HG03469 (cell line): Measurements from ENCODE around the gene CCDC3.
"Not testable (repeated sequence)": the region's sequence is repeated elsewhere in the genome, so short reads cannot be mapped to it uniquely, and the experiment has no call there.

Experiments
- ATAC-seq: cut with Tn5 transposase; IDR thresholded peaks from one replicate; pipeline ENCODE4 v1.9.1; 2021; ENCODE audit warnings: mild to moderate bottlenecking, moderate library complexity, moderate number of reproducible peaks; ENCODE audit not compliant: unreplicated experiment

The CCDC3 gene

DNA sequence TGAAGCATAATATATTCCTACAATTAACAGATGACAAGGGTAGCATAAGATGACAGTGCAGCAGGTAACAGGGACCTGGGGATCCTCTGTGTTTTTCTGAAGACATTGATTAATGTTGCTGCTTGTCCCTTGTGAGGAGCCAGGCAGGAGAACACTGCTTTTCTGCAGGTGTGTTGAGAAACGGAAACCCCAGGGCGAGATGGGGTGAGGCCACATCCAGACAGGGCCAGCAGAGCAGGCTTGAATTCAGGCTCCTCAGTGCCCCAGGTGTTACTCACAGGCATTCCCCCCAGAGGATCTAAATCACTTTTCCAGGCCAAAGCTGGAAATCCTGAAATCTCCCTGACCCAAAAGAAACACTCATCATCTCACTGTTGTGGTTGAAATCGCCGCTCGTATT, 105.3 kb downstream of the CCDC3 start:
- ATAC-seq = no peak

DNA sequence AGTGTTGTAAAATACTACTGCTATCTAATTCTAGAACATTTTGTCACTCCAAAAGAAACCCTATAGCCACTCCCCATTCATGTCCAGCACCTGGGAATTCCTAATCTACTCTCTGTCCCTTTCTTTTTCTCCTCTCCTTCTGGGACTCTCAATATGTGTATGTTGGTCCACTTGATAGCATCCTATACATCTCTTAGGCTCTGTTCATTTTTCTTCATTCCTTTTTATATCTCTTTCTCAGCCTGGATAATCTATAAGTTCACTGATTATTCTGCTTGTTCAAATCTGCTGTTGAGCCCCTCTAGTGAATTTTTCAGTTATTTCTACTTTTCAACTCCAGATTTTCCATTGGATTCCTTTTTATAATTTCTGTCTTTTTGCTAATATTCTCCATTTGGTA, 108.6 kb downstream of the CCDC3 start:
- ATAC-seq = no peak

- no peak for ATAC-seq
These were observed 110.6 kb downstream of the CCDC3 start for GRCh38 chr10:12890958-12891357.

- no peak for ATAC-seq
These were observed 113.0 kb downstream of the CCDC3 start for GRCh38 chr10:12888470-12888869.

DNA sequence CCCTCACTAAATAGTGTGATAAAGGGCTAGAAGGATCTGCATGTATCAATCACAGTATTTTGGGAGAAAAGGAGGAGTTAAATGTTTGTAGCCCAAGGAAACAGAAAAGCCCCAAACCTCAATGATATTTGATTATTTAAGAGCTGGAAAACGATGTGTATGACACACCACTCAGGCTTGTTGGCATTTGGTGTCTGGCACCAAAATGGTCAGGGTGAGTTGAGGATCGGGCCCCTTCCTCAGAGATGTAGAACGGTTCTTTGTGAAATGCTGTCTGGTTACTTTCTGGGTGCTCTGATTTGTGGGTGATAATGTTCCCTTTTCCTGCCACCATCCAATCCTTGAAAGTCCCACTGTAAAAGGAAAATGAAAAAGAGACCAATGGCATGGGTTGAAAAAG, 113.7 kb downstream of the CCDC3 start:
- no peak for ATAC-seq

DNA sequence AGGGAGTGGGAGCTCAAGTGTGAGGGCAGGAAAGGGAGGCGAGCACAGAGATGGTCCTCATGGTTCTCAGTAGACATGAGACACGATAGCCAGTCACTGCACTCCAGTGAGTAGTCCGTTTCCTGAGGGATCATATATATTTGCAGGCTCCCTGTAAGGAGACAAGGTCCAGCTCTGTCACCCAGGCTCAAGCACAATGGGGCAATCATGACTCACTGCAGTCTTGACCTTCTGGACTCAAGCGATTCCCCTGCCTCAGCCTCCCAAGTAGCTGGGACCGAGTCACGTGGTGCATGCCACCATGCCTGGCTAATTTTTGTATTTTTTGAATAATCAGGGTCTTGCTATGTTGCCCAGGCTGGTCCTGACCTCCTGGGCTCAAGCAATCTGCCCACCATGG, 116.7 kb downstream of the CCDC3 start:
- ATAC-seq = no peak

DNA sequence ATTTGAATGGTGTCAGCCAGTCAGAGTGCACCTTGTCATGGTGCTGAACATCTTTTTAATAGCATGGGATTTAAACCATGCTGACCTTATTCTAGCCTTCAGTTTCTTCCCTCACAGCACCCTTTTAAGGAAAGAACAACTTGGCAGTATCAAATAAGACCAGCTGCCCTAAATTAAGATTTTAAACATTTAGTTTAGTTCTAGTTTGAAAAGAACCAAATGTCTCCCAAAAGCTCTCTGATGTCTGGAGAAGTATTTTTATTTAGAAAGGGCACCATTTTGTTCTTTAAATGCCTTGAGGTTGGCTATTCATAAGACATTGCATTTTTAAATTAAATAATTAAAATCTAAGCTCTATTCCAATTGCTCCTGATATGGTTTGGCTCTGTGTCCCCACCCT, 121.1 kb downstream of the CCDC3 start:
- ATAC-seq = no peak

- ATAC-seq = no peak
These were observed 124.4 kb downstream of the CCDC3 start for GRCh38 chr10:12877150-12877549.

GRCh38 chr10:12876266-12876665, 125.2 kb downstream of the CCDC3 start:
- no peak for ATAC-seq

DNA sequence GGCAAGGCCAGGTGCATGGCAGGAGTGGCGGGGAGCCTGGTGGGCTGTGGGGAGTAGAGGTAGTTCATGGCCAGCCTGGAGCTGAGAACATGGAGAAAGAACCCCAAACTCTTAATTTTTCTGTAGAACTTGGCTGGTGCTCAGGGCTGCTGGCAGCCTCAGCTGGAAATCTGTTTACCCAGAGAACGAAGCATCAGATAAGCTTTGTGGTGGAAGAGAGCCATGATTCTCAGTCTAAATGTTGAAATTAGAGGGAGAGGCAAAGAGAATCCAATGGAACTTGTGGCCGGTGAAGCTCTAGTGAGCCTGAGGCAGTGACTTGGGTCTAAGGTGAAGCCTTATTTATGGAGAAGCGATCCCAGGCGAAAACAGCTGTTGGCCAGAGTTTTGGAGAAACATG, 126.4 kb downstream of the CCDC3 start:
- ATAC-seq = no peak

DNA sequence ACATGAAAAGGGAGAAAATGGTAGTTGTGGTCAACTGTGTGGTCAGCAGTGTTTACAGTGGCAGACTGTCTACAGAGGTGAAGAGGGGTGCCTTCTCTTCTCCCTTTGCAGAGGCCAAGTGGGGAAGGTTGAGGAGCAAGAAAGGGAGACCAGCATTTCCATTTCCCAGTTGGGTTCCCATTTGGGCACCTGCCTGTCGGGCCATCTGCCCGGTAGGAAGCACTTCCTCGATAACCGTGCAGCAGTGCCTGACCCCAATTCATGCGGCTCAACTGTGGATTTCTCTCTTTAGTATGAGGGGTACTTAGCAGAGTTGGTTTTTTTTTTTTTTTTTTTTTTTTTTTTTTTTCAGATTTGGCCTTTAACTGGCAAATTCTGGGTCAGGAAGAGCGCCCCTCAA, 127.0 kb downstream of the CCDC3 start:
- ATAC-seq = no peak

DNA sequence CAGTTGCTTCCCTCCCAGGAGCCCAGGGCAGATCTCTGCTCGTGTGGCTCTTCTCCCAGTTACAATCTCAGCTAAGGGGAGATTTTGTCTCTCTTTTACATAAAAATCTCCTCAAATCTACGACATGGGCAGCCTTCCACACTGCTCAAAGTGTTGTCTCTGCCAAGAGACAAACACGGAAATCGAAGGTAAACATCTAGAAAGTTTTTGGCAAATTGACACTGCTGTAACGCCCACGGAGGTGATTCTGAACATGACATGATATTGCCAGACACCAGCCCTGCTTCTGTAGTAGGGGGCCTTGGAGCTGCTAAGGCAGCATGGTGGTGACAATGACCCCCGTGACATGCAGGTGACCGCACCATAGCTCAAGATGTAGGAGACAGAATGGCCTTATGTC, 128.3 kb downstream of the CCDC3 start:
- ATAC-seq = no peak

GRCh38 chr10:12872577-12872976, 128.9 kb downstream of the CCDC3 start:
- no peak for ATAC-seq

DNA sequence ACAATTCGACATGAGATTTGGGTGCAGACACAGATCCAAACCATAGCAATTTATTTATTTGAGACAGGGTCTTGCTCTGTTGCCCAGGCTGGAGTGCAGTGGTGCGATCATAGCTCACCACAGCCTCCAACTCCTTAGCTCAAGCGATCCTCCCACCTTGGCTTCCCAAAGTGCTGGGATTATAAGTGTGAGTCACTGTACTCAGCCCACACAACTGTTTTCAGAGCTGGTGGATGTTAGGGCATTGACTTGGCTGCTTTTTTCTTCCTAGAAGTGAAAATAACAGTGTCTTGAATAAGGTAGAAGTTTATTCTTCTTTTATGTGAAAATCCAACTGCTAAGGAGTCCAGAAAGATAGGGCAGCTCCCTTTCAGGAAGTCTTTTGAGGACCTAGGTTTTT, 132.1 kb downstream of the CCDC3 start:
- ATAC-seq = no peak

- no peak for ATAC-seq
These were observed 133.3 kb downstream of the CCDC3 start for GRCh38 chr10:12868229-12868628.

- not testable (repeated sequence) for ATAC-seq
These were observed 136.0 kb downstream of the CCDC3 start for GRCh38 chr10:12865515-12865914.

- no peak for ATAC-seq
These were observed 139.1 kb downstream of the CCDC3 start for GRCh38 chr10:12862459-12862858.

DNA sequence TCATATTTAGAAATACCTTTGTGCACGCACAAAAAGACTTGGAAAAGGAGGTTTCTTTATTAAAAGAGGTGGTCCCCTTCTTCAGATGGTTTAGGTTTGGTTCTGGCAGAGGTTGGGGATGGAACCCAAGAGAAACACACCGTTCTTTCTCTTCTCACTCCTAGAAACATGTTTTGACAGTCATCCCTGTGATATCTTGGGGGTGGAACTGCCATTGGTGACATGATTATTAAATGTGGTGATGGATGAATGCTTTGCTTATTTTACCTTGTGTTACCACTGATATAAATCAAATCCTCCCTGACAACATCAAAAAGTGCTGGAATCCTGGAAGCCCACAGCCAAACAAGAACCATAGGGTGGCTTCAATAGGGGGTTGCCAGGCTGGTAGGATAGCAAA, 146.5 kb downstream of the CCDC3 start:
- ATAC-seq = no peak

GRCh38 chr10:12852687-12853086, 148.8 kb downstream of the CCDC3 start:
- no peak for ATAC-seq

- no peak for ATAC-seq
These were observed 152.0 kb downstream of the CCDC3 start for GRCh38 chr10:12849319-12850181.

DNA sequence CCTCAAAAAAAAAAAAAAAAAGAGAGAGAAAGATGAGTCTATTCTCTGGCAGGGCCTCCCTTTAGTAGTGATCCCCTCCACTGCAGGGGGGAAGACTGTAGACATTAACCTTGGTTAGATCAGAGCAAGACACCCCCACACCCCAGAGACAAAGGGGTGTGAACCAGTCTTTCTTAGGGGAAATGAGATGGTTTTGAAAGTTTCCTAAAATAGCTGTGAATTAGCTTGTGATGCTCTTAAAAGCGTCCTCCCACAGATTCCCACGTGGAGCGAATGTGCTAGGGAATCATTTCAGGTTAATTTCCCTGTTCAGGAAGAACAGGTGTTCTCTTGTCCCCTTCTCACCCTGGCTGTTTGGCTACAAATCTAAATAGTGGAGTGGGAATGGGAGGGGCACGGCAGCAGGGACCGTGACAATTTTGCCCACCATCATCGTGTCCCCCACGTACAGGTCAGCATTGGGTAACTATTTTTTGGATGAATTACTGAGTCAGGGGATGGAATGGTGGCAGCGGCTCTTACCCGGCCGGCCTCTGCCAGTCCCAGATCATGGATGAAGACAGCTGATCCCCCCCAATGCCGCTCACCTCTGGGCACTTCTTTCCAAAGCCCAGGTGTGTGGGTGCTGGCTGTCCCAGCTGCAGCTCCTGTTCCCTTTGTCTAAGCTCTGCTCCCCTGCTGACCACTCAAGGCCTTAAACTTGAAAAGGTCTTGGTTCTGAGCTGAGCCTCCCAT, 152.9 kb downstream of the CCDC3 start:
- no peak for ATAC-seq

DNA sequence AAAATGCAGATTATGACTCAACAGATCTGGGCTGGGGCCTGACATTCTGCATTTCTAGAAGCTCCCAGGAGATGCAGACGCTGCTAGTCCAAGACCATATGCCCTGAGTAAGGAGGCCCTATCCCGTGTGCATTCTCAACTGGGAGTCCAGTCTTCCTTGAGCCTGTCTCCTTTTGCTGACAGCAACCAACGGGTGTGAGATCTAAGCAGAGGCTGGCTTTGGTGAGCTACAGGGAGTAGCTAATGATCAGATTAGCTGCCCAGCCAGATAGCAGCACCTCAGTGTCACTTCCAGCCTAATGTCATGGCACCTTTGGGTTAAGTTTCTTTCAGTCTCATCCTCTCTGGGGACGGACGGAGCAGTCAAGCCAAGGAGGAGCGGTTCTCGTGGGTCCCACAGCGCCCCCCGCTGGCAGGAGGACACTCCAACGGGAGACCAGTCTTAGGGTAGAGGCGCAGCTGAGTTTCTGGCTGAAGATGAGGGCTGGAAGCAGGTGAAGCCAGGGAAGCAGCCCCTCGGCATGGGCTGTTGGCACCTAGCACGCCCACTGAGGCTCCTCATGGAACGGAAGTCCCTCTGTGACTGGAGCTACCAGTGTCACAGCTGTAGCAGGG, 154.0 kb downstream of the CCDC3 start:
- ATAC-seq = no peak
